Endothelial cell of umbilical vein (primary cell): ENCODE measurements around the gene POU6F2. TPM values are rescaled to one million over a fixed set of nuclear protein-coding genes. Genes with fewer than 3 reads are reported as not detected.

ENCODE experiments used
- BruUV-seq: library from RNA; stranded (reverse); fragments of 400-500 nt; replicated peaks from 2 replicates; lab custom pipeline; 2021; lab: Mats Ljungman, UMichigan
- CTCF ChIA-PET: fragments of 300-600, 350-600 bp; sonication (Branson Sonifier 250); formaldehyde crosslinking; loops from one replicate; lab custom pipeline; 2021; ENCODE audit warnings: antibody characterized with exemption, inconsistent platforms; lab: Charles Lee
- POLR2A ChIA-PET: fragments of 300-600, 350-600 bp; sonication (Branson Sonifier 250); formaldehyde crosslinking; loops from one replicate; lab custom pipeline; 2021; ENCODE audit warnings: antibody characterized with exemption, inconsistent platforms; lab: Charles Lee
- DNase-seq: peaks from one replicate; pipeline ENCODE4 v3.0.0-alpha.2; 2011; ENCODE audit warnings: low read depth, low spot score
- FAIRE-seq: peaks from 2 replicates; lab custom pipeline; 2011; peaks lifted over from hg19 to GRCh38; lab: Jason Lieb, UNC
- H2AFZ ChIP-seq: 2 replicates; pipeline ENCODE4 v1.6.0; 2012; ENCODE audit warnings: low read depth, low read length, control low read depth, inconsistent platforms
- H3K27ac ChIP-seq: 2 replicates; pipeline ENCODE4 v1.5.1; 2011; ENCODE audit warnings: low read depth, mild to moderate bottlenecking, control low read depth, low read length, moderate library complexity; ENCODE audit not compliant: insufficient read depth
- H3K27me3 ChIP-seq, 2 experiments: 2 replicates each; pipeline versions ENCODE4 v1.6.0 to v1.6.1; 2011; ENCODE audit warnings: low read length in 2 of 2, mixed read lengths in 1 of 2; ENCODE audit not compliant: control insufficient read depth in 2 of 2, insufficient read depth in 2 of 2
- H3K36me3 ChIP-seq, 2 experiments: 2 replicates in 1 of 2; 3 replicates in 1 of 2; pipeline ENCODE4 v1.5.1; 2011; ENCODE audit warnings: low read length in 2 of 2, mild to moderate bottlenecking in 1 of 2, moderate library complexity in 1 of 2; ENCODE audit not compliant: control insufficient read depth in 2 of 2, insufficient read depth in 2 of 2; ENCODE audit errors: extremely low read depth in 1 of 2
- H3K4me1 ChIP-seq: 3 replicates; pipeline ENCODE4 v1.5.1; 2011; ENCODE audit warnings: mild to moderate bottlenecking, low read length; ENCODE audit not compliant: control insufficient read depth, insufficient read depth; ENCODE audit errors: extremely low read depth
- H3K4me2 ChIP-seq: 2 replicates; pipeline ENCODE4 v1.6.1; 2011; ENCODE audit warnings: low read length, control low read depth, mixed read lengths; ENCODE audit not compliant: insufficient read depth
- H3K4me3 ChIP-seq, 3 experiments: fragments of 200-600 bp in 1 of 3; sonication (generic), shearing (Covaris generic) in 1 of 3; replicated peaks in 1 of 3; 2 replicates each; pipeline ENCODE4 v1.5.1; 2011 to 2016; ENCODE audit warnings: control low read depth in 3 of 3, low read length in 3 of 3, mild to moderate bottlenecking in 2 of 3, inconsistent platforms in 1 of 3, low read depth in 1 of 3, moderate library complexity in 1 of 3; ENCODE audit not compliant: insufficient read depth in 1 of 3
- H3K79me2 ChIP-seq: 2 replicates; pipeline ENCODE4 v1.6.0; 2012; ENCODE audit warnings: low read length, inconsistent platforms; ENCODE audit not compliant: control insufficient read depth, insufficient read depth
- H3K9ac ChIP-seq: replicated peaks from 2 replicates; pipeline ENCODE3; 2011; ENCODE audit warnings: low read length, control low read depth; ENCODE audit not compliant: insufficient read depth; ENCODE audit errors: extremely low read depth
- H3K9me1 ChIP-seq: replicated peaks from 3 replicates; pipeline ENCODE4 v1.6.0; 2011; ENCODE audit warnings: mild to moderate bottlenecking, low read length; ENCODE audit not compliant: control insufficient read depth, insufficient read depth; ENCODE audit errors: extremely low read depth
- H3K9me3 ChIP-seq: replicated peaks from 2 replicates; pipeline ENCODE4 v1.5.1; 2012; ENCODE audit warnings: low read length, inconsistent platforms; ENCODE audit not compliant: control insufficient read depth, insufficient read depth
- H4K20me1 ChIP-seq: replicated peaks from 2 replicates; pipeline ENCODE3; 2011; ENCODE audit warnings: mild to moderate bottlenecking, low read length; ENCODE audit not compliant: control insufficient read depth, insufficient read depth; ENCODE audit errors: extremely low read depth
- EZH2 ChIP-seq: IDR thresholded peaks from 2 replicates; pipeline ENCODE4 v1.6.1; 2012; ENCODE audit warnings: borderline replicate concordance, low read depth, mild to moderate bottlenecking, moderate library complexity, low read length, inconsistent platforms; ENCODE audit not compliant: severe bottlenecking
- FOS ChIP-seq: IDR thresholded peaks from 2 replicates; pipeline ENCODE4 v1.6.1; 2011; ENCODE audit warnings: mild to moderate bottlenecking, low read length, moderate library complexity, borderline replicate concordance; ENCODE audit not compliant: insufficient read depth
- GATA2 ChIP-seq: IDR thresholded peaks from 2 replicates; pipeline ENCODE4 v1.7.0; 2011; ENCODE audit warnings: low read depth, mild to moderate bottlenecking, moderate library complexity, mixed read lengths, low read length; ENCODE audit not compliant: insufficient read length, insufficient read depth
- JUN ChIP-seq: IDR thresholded peaks from 2 replicates; pipeline ENCODE4 v1.6.1; 2011; ENCODE audit warnings: borderline replicate concordance, low read depth; ENCODE audit not compliant: insufficient read length, insufficient read depth
- MYC ChIP-seq: IDR thresholded peaks from one replicate; pipeline ENCODE4 v1.6.1; 2011; ENCODE audit warnings: mild to moderate bottlenecking, low read depth, low read length
- POLR2A ChIP-seq: IDR thresholded peaks from 2 replicates; pipeline ENCODE4 v1.6.1; 2012; ENCODE audit warnings: low read depth, mild to moderate bottlenecking, control low read depth, low read length
- POLR2AphosphoS5 ChIP-seq: IDR thresholded peaks from 2 replicates; pipeline ENCODE4 v1.6.1; 2012; ENCODE audit warnings: low read depth, mild to moderate bottlenecking, control low read depth, low read length, moderate library complexity; ENCODE audit not compliant: insufficient read depth
- dilution Hi-C: fragments of 300-500 bp; cut with MboI; formaldehyde crosslinking; loops from one replicate; pipeline ENCODE4 v1.15.0; 2019; ENCODE audit warnings: low sequenced_read_pairs; ENCODE audit not compliant: extremely low pct_ligation_motif_present
- intact Hi-C: fragments of 100-400 bp; cut with micrococcal nuclease; formaldehyde crosslinking; loops from one replicate; pipeline ENCODE4 v1.10.0; 2022
- polyA plus RNA-seq, 4 experiments: library from polyadenylated mRNA; depleted of rRNA in 3 of 4; stranded (reverse) in 3 of 4; unstranded in 1 of 4; fragments of >200 nt; gene quantifications; 2 replicates each; pipeline versions ENCODE4 v1.2.1 to v1.2.3, GENCODE V29; 2011 to 2012; ENCODE audit warnings: missing spikeins in 1 of 4
- total RNA-seq: library from RNA; stranded (reverse); gene quantifications from 2 replicates; pipeline ENCODE4 v1.2.3, GENCODE V29; 2021
- TF ChIP-seq, protein P1 (sequence below), 2 donors: IDR thresholded peaks; 1 replicate in 1 of 2; 2 replicates in 1 of 2; pipeline ENCODE4 v1.5.1; 2011; ENCODE audit warnings: low read length in 2 of 2, mild to moderate bottlenecking in 2 of 2, moderate library complexity in 2 of 2, control low read depth in 1 of 2, inconsistent platforms in 1 of 2, low read depth in 1 of 2; ENCODE audit not compliant: insufficient read depth in 1 of 2; ENCODE audit errors: extremely low read depth in 1 of 2
- TF ChIP-seq, protein P2 (sequence below): IDR thresholded peaks from 2 replicates; pipeline ENCODE4 v1.6.1; 2011; ENCODE audit not compliant: insufficient read depth, insufficient read length

POU6F2 gene
- total and polyA plus RNA-seq, 2 donors (not counting 3 experiments of a cell fraction or from before 2014, with no cell fraction given) = 0.29 TPM; not detected in 1

DNA sequence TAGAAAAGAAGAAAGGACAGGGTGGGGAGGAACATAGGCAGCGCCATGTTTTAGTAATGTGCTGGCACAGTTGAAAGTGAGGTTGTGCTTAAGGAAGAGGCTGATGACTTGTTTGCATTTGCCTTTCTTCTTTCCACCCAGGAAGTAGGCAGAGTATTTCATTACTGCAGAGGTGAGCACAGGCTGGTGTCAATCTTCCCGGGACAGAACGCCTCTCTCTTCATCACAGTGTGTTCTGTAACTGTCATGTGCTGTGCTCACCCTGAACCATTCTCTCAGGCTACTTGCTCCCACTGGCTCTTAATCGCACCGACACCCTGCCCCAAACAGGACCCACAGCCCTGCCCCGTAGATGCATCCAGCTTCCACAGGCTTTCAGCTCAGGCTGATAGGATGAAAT is 452.7 kb downstream of the POU6F2 start:
- H3K27ac ChIP-seq = no peak overlapping the region
- no peak overlapping the region for H2AFZ ChIP-seq
- intact Hi-C loops = no loop called here
- H3K4me1 ChIP-seq = no peaks in the 10 kb centered on the region
- no peak for TF ChIP-seq EZH2
- TF ChIP-seq, protein P1, sequence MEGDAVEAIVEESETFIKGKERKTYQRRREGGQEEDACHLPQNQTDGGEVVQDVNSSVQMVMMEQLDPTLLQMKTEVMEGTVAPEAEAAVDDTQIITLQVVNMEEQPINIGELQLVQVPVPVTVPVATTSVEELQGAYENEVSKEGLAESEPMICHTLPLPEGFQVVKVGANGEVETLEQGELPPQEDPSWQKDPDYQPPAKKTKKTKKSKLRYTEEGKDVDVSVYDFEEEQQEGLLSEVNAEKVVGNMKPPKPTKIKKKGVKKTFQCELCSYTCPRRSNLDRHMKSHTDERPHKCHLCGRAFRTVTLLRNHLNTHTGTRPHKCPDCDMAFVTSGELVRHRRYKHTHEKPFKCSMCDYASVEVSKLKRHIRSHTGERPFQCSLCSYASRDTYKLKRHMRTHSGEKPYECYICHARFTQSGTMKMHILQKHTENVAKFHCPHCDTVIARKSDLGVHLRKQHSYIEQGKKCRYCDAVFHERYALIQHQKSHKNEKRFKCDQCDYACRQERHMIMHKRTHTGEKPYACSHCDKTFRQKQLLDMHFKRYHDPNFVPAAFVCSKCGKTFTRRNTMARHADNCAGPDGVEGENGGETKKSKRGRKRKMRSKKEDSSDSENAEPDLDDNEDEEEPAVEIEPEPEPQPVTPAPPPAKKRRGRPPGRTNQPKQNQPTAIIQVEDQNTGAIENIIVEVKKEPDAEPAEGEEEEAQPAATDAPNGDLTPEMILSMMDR (IDR thresholded peaks at IDR 0.05; ENCODE audit: extremely low read depth in 1 of 2, insufficient read depth in 1 of 2, low read depth in 1 of 2, low read length in 2 of 2) = no peak
- TF ChIP-seq POLR2A = no peak
- TF ChIP-seq, protein P2, sequence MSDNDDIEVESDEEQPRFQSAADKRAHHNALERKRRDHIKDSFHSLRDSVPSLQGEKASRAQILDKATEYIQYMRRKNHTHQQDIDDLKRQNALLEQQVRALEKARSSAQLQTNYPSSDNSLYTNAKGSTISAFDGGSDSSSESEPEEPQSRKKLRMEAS = no peak
- no peak for TF ChIP-seq JUN
- no peak for TF ChIP-seq FOS
- TF ChIP-seq POLR2AphosphoS5 = no peak
- no peak for TF ChIP-seq GATA2
- TF ChIP-seq MYC = no peak
- ChIA-PET POLR2A (no interaction called here), CTCF (no interaction called here)
- H3K9me3 ChIP-seq = no peaks in the 10 kb centered on the region
- dilution Hi-C loops = no loop called here
- no peak overlapping the region for H3K4me3 ChIP-seq
- no peak for DNase-seq
- no peak overlapping the region for H3K4me2 ChIP-seq
- H3K27me3 ChIP-seq = no peaks in the 10 kb centered on the region
- no TSS peak for BruUV-seq
- FAIRE-seq = no peak
- H3K79me2 ChIP-seq = no peaks in the 10 kb centered on the region
- no peaks in the 10 kb centered on the region for H3K9me1 ChIP-seq
- no peaks in the 10 kb centered on the region for H3K36me3 ChIP-seq
- no peak overlapping the region for H3K9ac ChIP-seq
- H4K20me1 ChIP-seq = no peaks in the 10 kb centered on the region
